ENCODE measurements around the gene PCID2.
A peak's percentile ranks its signal among the peaks of the same experiment; 100 is the strongest.

PCID2 gene

DNA sequence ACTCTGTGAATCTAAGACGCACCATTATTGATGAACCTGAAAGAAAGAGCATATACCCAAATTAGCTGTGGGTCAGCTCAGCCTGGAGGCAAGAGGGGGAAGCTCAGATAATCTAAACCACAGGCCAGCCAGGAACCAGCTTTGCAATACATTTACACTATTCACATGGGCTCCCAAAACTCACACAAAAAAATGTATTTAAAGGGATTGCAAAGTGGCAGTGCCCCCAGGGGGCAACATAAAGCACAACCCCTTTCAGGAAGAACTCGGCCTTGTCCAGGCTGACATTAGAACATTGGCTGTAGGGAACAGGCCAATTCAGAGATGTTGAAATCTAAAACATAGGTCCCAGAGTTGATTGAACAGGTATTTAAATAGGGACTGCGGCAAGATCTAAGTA lies 53.3 kb downstream of the PCID2 start:
- TF ChIP-seq SUZ12 (IDR thresholded peaks at IDR 0.05; ENCODE audit: extremely low read depth, insufficient read depth, insufficient read length), result no peak
- no peak for TF ChIP-seq YY1 (IDR thresholded peaks at IDR 0.05; ENCODE audit: insufficient read depth, insufficient read length)
- no peak for TF ChIP-seq ZNF274 (IDR thresholded peaks at IDR 0.05; ENCODE audit: low read depth, low read length)
- Histone ChIP-seq H3K4me3 (ENCODE audit: insufficient read length, low read depth) (no peak overlapping the region), H3K9ac (ENCODE audit: insufficient read length, low read depth) (no peak overlapping the region), H3K36me3 (ENCODE audit: insufficient read depth, insufficient read length, low read length) (no peaks in the 10 kb centered on the region), H3K4me1 (ENCODE audit: insufficient read depth, insufficient read length) (peaks cover 7% of the 10 kb centered on the region), H3K9me3 (ENCODE audit: insufficient read depth, low read length) (no peaks in the 10 kb centered on the region), H3K27me3 (ENCODE audit: insufficient read depth, insufficient read length) (peaks cover 27% of the 10 kb centered on the region)
- no peak for DNase-seq (ENCODE audit: low read depth, low spot score)

DNA sequence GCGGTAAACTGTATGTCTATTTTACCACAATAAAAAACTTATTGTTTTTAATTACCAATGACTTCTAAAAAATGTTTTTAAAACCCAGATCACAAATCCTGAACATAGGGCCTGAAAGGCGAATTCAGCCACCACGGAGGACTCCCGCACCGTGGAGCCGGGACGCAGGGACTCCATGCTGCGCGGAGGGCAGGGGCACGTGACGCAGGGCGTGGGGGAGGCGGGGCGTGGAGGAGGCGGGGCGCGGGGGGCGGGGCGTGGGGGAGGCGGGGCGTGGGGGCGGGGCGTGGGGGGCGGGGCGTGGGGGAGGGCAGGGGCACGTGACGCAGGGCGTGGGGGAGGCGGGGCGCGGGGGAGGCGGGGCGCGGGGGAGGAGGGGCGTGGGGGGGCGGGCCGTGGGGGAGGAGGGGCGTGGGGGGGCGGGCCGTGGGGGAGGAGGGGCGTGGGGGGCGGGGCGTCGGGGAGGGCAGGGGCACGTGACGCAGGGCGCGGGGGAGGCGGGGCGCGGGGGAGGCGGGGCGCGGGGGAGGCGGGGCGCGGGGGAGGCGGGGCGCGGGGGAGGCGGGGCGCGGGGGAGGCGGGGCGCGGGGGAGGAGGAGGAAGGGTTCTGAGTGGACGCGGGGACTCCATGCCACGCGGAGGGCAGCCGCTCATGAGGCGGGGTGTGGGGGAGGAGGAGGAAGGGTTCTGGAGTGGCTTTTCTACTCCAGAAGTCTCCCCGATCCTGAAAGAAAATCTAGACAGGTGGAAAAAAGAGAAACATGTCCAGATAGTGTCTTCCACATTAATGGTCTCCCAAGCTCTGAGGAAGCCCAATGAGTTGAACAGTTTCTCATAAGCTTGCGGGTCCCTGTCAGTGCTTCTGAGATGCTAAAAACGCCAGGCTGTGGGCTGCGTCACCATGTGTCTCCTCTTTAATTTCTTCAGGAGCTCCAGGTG lies 54.4 kb downstream of the PCID2 start:
- TF ChIP-seq SUZ12 (IDR thresholded peaks at IDR 0.05; ENCODE audit: extremely low read depth, insufficient read depth, insufficient read length) (no peak), YY1 (IDR thresholded peaks at IDR 0.05; ENCODE audit: insufficient read depth, insufficient read length) (no peak), ZNF274 (IDR thresholded peaks at IDR 0.05; ENCODE audit: low read depth, low read length) (no peak)
- H3K36me3 ChIP-seq (ENCODE audit: insufficient read depth, insufficient read length, low read length), result no peaks in the 10 kb centered on the region
- no peak for DNase-seq (ENCODE audit: low read depth, low spot score)
- peak overlapping the region; percentile 55 for H3K4me3 ChIP-seq (ENCODE audit: insufficient read length, low read depth)
- H3K27me3 ChIP-seq (ENCODE audit: insufficient read depth, insufficient read length), result peaks cover 27% of the 10 kb centered on the region
- H3K9me3 ChIP-seq (ENCODE audit: insufficient read depth, low read length), result no peaks in the 10 kb centered on the region
- H3K9ac ChIP-seq (ENCODE audit: insufficient read length, low read depth), result peak overlapping the region; percentile 93
- H3K4me1 ChIP-seq (ENCODE audit: insufficient read depth, insufficient read length), result peaks cover 7% of the 10 kb centered on the region

DNA sequence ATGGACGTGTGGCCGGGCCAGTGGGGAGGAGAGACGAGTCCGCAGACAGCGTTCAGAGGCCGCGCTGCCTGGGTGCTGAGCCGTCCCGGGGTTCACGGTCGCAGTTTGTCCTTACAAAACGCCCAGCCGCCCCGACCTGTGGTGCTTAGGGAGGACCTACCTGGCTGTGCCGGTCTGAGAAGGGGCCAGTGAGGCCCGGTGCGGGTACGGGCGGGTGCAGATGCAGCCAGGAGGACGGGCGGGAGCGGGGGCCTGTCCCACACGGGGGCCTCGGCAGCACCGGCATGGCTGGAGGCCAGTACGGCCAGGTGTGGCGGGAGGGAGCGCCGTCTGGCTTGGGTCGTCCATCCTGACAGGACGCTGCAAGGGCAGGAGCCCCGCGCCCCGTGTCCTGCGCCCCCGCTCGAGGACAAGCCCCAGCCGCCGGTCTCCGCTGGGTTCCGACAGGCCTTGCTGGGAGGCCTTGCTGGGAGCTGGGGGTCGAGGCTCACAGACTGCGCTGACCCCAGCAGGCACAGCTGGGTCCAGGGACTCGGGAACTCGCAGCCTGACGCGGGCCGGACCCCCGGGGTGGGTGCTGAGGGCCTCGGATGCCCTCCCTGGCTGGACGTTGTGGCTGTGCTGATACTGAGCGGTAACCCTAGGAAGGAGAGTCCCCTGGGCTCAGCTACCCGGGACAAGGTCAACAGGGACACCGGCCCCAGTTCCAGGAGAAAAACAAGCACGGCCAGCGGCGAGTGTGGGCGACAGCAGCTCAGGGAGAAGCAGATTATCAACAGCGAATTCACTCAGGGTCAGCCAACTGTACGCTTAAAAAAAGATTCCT lies 55.3 kb downstream of the PCID2 start:
- Histone ChIP-seq H3K9me3 (ENCODE audit: insufficient read depth, low read length) (no peaks in the 10 kb centered on the region), H3K36me3 (ENCODE audit: insufficient read depth, insufficient read length, low read length) (no peaks in the 10 kb centered on the region), H3K27me3 (ENCODE audit: insufficient read depth, insufficient read length) (peaks cover 27% of the 10 kb centered on the region), H3K9ac (ENCODE audit: insufficient read length, low read depth) (peak overlapping the region; percentile 93), H3K4me3 (ENCODE audit: insufficient read length, low read depth) (peak overlapping the region; percentile 55), H3K4me1 (ENCODE audit: insufficient read depth, insufficient read length) (peaks cover 5% of the 10 kb centered on the region)
- no peak for DNase-seq (ENCODE audit: low read depth, low spot score)
- TF ChIP-seq YY1 (IDR thresholded peaks at IDR 0.05; ENCODE audit: insufficient read depth, insufficient read length) (no peak), ZNF274 (IDR thresholded peaks at IDR 0.05; ENCODE audit: low read depth, low read length) (no peak), SUZ12 (IDR thresholded peaks at IDR 0.05; ENCODE audit: extremely low read depth, insufficient read depth, insufficient read length) (no peak)

DNA sequence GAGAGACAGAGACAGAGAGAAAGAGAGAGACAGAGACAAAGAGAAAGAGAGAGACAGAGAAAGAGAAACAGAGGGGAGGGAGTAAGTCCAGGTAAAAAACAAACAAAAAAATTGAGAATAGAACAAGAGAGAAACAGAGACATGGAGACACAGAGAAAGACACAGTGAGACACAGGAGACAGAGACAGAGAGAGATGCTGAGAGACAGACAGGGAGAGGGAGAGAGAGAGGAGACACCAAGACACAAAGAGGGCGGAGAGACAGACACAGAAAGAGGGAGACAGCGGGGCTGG lies 55.8 kb downstream of the PCID2 start:
- DNase-seq (ENCODE audit: low read depth, low spot score), result no peak
- Histone ChIP-seq H3K36me3 (ENCODE audit: insufficient read depth, insufficient read length, low read length) (no peaks in the 10 kb centered on the region), H3K9me3 (ENCODE audit: insufficient read depth, low read length) (no peaks in the 10 kb centered on the region), H3K4me1 (ENCODE audit: insufficient read depth, insufficient read length) (peaks cover 5% of the 10 kb centered on the region), H3K27me3 (ENCODE audit: insufficient read depth, insufficient read length) (peaks cover 27% of the 10 kb centered on the region), H3K9ac (ENCODE audit: insufficient read length, low read depth) (peak overlapping the region; percentile 93), H3K4me3 (ENCODE audit: insufficient read length, low read depth) (peak overlapping the region; percentile 55)
- TF ChIP-seq SUZ12 (IDR thresholded peaks at IDR 0.05; ENCODE audit: extremely low read depth, insufficient read depth, insufficient read length), result no peak
- no peak for TF ChIP-seq ZNF274 (IDR thresholded peaks at IDR 0.05; ENCODE audit: low read depth, low read length)
- TF ChIP-seq YY1 (IDR thresholded peaks at IDR 0.05; ENCODE audit: insufficient read depth, insufficient read length), result no peak

DNA sequence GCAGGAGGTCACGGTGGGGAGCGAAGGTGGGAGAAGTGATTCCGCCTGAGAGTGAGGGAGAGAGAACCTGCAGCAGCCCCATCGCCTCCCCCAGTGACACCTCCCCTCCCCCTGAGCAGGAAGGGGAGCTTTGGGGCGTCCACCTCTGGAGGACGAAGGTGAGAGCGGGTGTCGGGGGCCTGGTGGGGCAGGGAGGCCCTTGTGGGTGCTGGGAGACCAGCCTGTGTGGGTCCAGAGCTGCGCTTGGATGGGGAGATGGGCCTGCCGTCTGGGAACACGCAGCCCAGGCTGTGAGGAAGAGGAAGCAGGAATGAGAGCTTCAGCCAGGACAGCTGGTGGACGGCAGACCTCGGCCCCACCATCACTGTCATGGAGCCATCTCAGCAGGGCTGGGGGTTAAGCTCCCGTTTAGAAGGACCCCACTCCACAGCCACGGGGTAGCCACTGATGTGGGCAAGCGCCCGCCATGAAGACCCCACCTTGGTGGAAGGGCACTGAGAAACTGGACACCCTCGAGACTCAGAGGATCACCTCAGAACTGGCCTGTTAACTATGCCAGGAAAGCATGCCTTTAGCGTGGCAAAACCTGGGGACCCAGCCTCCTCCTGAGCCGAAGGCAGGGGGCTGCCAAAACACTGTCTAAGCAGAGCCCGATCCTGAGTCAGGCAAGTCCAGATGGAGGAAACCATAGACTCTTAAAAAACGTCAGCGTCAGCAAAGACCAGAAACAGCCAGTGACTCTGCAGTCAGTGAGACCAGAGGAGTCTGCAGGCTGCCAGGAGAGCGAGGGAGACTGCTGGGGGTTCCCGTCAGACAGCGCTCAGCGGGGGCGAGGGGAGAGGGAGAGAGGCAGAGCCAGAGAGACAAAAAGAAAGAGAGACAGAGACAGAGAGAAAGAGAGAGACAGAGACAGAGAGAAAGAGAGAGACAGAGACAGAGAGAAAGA lies 56.5 kb downstream of the PCID2 start:
- H3K4me1 ChIP-seq (ENCODE audit: insufficient read depth, insufficient read length), result peaks cover 1% of the 10 kb centered on the region
- DNase-seq (ENCODE audit: low read depth, low spot score), result no peak
- no peak overlapping the region for H3K9ac ChIP-seq (ENCODE audit: insufficient read length, low read depth)

DNA sequence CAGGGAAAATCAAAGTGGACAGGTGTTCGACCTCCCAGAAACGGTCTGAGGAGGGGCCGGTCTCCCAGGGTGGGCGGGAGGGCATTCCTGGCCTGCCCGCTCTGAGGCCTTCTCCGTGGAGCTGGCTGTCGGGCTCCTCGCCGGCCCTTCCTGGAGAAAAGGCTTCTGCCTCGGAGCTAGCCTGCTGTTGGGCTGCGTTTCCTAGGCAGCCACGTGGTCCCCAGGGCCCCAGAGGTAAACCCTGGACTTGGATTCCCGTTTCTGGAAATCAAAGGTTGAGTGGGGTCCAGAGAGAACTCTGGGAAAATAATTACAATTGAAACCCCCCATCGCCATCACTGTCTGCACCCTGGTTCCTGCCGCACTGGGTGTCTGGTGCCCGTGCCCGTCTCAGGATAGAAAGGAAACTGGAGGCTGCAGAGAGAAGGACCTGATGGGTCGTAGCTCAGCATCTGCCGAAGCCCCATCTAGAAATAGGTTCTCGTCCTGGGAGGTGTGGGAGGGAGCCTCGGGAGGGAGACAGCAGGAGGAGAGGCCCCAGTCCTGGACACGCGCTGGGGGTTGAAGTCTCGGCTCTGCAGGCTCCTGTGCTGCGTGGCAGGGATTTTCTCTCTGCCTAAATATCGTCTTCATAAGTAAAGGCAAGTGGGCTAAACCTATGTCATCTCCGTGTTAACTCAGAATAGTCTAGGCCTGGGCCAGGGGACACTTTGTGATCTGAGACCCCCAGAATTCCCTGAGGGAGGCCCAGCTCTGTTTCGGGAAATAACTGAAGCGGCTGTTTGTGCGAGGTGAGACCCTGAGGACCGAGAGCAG lies 57.7 kb downstream of the PCID2 start:
- no peak overlapping the region for H3K4me3 ChIP-seq (ENCODE audit: insufficient read length, low read depth)
- TF ChIP-seq ZNF274 (IDR thresholded peaks at IDR 0.05; ENCODE audit: low read depth, low read length), result no peak
- TF ChIP-seq YY1 (IDR thresholded peaks at IDR 0.05; ENCODE audit: insufficient read depth, insufficient read length), result no peak
- TF ChIP-seq SUZ12 (IDR thresholded peaks at IDR 0.05; ENCODE audit: extremely low read depth, insufficient read depth, insufficient read length), result no peak

More for the DNA sequence above, 56.5 kb downstream of the PCID2 start:
- Histone ChIP-seq H3K4me3 (ENCODE audit: insufficient read length, low read depth) (no peak overlapping the region), H3K9me3 (ENCODE audit: insufficient read depth, low read length) (no peaks in the 10 kb centered on the region), H3K36me3 (ENCODE audit: insufficient read depth, insufficient read length, low read length) (no peaks in the 10 kb centered on the region), H3K27me3 (ENCODE audit: insufficient read depth, insufficient read length) (peaks cover 27% of the 10 kb centered on the region)
- TF ChIP-seq YY1 (IDR thresholded peaks at IDR 0.05; ENCODE audit: insufficient read depth, insufficient read length) (no peak), SUZ12 (IDR thresholded peaks at IDR 0.05; ENCODE audit: extremely low read depth, insufficient read depth, insufficient read length) (no peak), ZNF274 (IDR thresholded peaks at IDR 0.05; ENCODE audit: low read depth, low read length) (no peak)

More for the DNA sequence above, 57.7 kb downstream of the PCID2 start:
- Histone ChIP-seq H3K4me1 (ENCODE audit: insufficient read depth, insufficient read length) (peaks cover 1% of the 10 kb centered on the region), H3K9ac (ENCODE audit: insufficient read length, low read depth) (no peak overlapping the region), H3K27me3 (ENCODE audit: insufficient read depth, insufficient read length) (peaks cover 27% of the 10 kb centered on the region), H3K9me3 (ENCODE audit: insufficient read depth, low read length) (no peaks in the 10 kb centered on the region), H3K36me3 (ENCODE audit: insufficient read depth, insufficient read length, low read length) (no peaks in the 10 kb centered on the region)
- DNase-seq (ENCODE audit: low read depth, low spot score), result no peak
